Measurements from ENCODE around the gene GPR155.
"Not testable (repeated sequence)": the region's sequence is repeated elsewhere in the genome, so short reads cannot be mapped to it uniquely, and the experiment has no call there.

GPR155 gene

DNA sequence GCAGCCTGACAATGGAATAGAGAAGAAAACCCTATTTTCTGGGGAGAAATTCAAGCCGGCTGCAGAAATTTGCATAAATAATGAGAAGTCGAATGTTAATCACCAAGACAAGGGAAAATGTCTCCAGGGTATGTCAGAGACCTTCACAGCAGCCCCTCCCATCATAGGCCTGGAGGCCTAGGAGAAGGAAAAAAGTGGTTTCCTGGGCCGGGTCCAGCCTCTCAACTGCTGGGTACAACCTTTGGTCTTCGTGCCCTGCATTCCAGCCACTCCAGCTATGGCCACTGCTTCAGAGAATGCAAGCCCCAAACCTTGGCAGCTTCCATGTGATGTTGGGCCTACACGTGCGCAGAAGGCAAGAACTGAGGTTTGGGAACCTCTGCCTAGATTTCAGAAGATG lies 97.3 kb downstream of the GPR155 start:
- no peak for TF ChIP-seq POLR2AphosphoS5 (IDR thresholded peaks at IDR 0.05; ENCODE audit: low read depth, low read length)
- TF ChIP-seq POLR2A (IDR thresholded peaks at IDR 0.05; ENCODE audit: low read depth, low read length): no peak
- no peak for TF ChIP-seq TAF1 (IDR thresholded peaks at IDR 0.05; ENCODE audit: borderline replicate concordance, low read depth, low read length)
- no peak for DNase-seq (ENCODE audit: insufficient read length)
- no peak for FAIRE-seq

DNA sequence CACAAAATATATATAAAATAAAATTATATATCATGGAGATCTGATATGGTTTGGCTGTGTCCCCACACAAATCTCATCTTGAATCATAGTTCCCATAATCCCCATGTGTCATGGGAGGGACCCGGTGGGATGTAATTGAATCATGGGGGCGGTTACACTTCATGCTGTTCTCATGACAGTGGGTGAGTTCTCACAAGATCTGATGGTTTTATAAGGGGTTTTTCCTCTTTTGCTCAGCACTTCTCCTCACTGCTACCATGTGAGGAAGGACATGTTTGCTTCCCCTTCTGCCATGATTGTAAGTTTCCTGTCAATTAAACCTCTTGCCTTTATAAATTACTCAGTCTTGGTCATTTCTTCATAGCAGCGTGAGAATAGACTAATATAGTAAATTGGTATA lies 98.1 kb downstream of the GPR155 start:
- not testable (repeated sequence) for FAIRE-seq; DNase-seq (ENCODE audit: insufficient read length)

- DNase-seq (ENCODE audit: insufficient read length) (no peak), FAIRE-seq (no peak)
- TF ChIP-seq POLR2AphosphoS5 (IDR thresholded peaks at IDR 0.05; ENCODE audit: low read depth, low read length): no peak
- no peak for TF ChIP-seq POLR2A (IDR thresholded peaks at IDR 0.05; ENCODE audit: low read depth, low read length)
- no peak for TF ChIP-seq TAF1 (IDR thresholded peaks at IDR 0.05; ENCODE audit: borderline replicate concordance, low read depth, low read length)
These were observed 101.6 kb downstream of the GPR155 start for GRCh38 chr2:174385201-174385600.

- TF ChIP-seq POLR2AphosphoS5 (IDR thresholded peaks at IDR 0.05; ENCODE audit: low read depth, low read length) (no peak), TAF1 (IDR thresholded peaks at IDR 0.05; ENCODE audit: borderline replicate concordance, low read depth, low read length) (no peak), POLR2A (IDR thresholded peaks at IDR 0.05; ENCODE audit: low read depth, low read length) (no peak)
- DNase-seq (ENCODE audit: insufficient read length) (no peak), FAIRE-seq (no peak)
These were observed 103.0 kb downstream of the GPR155 start for GRCh38 chr2:174383796-174384195.
